GM08714 (cell line): Measurements from ENCODE around the gene C6orf62.
"Not testable (repeated sequence)": the region's sequence is repeated elsewhere in the genome, so short reads cannot be mapped to it uniquely, and the experiment has no call there.

Experiments
- H3K4me3 ChIP-seq: fragments of 200-500 bp; sonication (Bioruptor generic); 2 replicates; pipeline ENCODE4 v1.5.1; 2014; ENCODE audit warnings: mild to moderate bottlenecking, low read length, inconsistent platforms
- ZNF274 ChIP-seq: IDR thresholded peaks from 2 replicates; pipeline ENCODE4 v1.6.1; 2012; ENCODE audit warnings: mild to moderate bottlenecking, low read depth, low read length

C6orf62 gene

GRCh38 chr6:24719125-24719971 lies at the start of gene C6orf62:
TSS of gene C6orf62 (minus strand) at chr6:24719154. CDS start at chr6:24718668, 486 bp downstream.
- no peak for TF ChIP-seq ZNF274
- H3K4me3 ChIP-seq: peak within 1 kb of the TSS; percentile 99

GRCh38 chr6:24768361-24768760 lies 49.4 kb upstream of the C6orf62 start:
- H3K4me3 ChIP-seq: no peak overlapping the region
- TF ChIP-seq ZNF274: no peak

- no peak for TF ChIP-seq ZNF274
- no peak overlapping the region for H3K4me3 ChIP-seq
Observed at GRCh38 chr6:24766680-24767462, 47.9 kb upstream of the C6orf62 start.

GRCh38 chr6:24765968-24766367 lies 47.0 kb upstream of the C6orf62 start:
- not testable (repeated sequence) for H3K4me3 ChIP-seq

GRCh38 chr6:24764833-24765828 lies 46.2 kb upstream of the C6orf62 start:
- H3K4me3 ChIP-seq: not testable (repeated sequence)

GRCh38 chr6:24763578-24763977 lies 44.6 kb upstream of the C6orf62 start:
- no peak overlapping the region for H3K4me3 ChIP-seq
- TF ChIP-seq ZNF274: no peak

GRCh38 chr6:24761851-24762250 lies 42.9 kb upstream of the C6orf62 start:
- H3K4me3 ChIP-seq: no peak overlapping the region
- no peak for TF ChIP-seq ZNF274

- TF ChIP-seq ZNF274: no peak
- no peak overlapping the region for H3K4me3 ChIP-seq
Observed at GRCh38 chr6:24761193-24761835, 42.4 kb upstream of the C6orf62 start.

- no peak for TF ChIP-seq ZNF274
- no peak overlapping the region for H3K4me3 ChIP-seq
Observed at GRCh38 chr6:24760210-24760609, 41.3 kb upstream of the C6orf62 start.

GRCh38 chr6:24759718-24760117 lies 40.8 kb upstream of the C6orf62 start:
- no peak for TF ChIP-seq ZNF274
- H3K4me3 ChIP-seq: no peak overlapping the region

GRCh38 chr6:24757611-24758010 lies 38.7 kb upstream of the C6orf62 start:
- no peak for TF ChIP-seq ZNF274
- H3K4me3 ChIP-seq: no peak overlapping the region

- no peak for TF ChIP-seq ZNF274
- no peak overlapping the region for H3K4me3 ChIP-seq
Observed at GRCh38 chr6:24755279-24755678, 36.3 kb upstream of the C6orf62 start.

GRCh38 chr6:24754378-24754777 lies 35.4 kb upstream of the C6orf62 start:
- not testable (repeated sequence) for H3K4me3 ChIP-seq

GRCh38 chr6:24753545-24753944 lies 34.6 kb upstream of the C6orf62 start:
- no peak overlapping the region for H3K4me3 ChIP-seq
- TF ChIP-seq ZNF274: no peak
